ENCODE results near the gene RITA1.
"Not testable (repeated sequence)": the region's sequence is repeated elsewhere in the genome, so short reads cannot be mapped to it uniquely, and the experiment has no call there.

The RITA1 gene, protein sequence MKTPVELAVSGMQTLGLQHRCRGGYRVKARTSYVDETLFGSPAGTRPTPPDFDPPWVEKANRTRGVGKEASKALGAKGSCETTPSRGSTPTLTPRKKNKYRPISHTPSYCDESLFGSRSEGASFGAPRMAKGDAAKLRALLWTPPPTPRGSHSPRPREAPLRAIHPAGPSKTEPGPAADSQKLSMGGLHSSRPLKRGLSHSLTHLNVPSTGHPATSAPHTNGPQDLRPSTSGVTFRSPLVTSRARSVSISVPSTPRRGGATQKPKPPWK

GRCh38 chr12:113185180-113186032 lies at the start of gene RITA1, which contains the start of gene DDX54:
RITA1 (plus strand) TSS chr12:113185721; CDS start chr12:113186747, 1,026 bp downstream.
DDX54 (minus strand) TSS chr12:113185478; CDS start chr12:113185451, 27 bp downstream.
- peak; percentile 83 for DNase-seq

GRCh38 chr12:113136128-113136989 lies 49.2 kb upstream of the RITA1 start:
- peak; percentile 60 for DNase-seq

DNA sequence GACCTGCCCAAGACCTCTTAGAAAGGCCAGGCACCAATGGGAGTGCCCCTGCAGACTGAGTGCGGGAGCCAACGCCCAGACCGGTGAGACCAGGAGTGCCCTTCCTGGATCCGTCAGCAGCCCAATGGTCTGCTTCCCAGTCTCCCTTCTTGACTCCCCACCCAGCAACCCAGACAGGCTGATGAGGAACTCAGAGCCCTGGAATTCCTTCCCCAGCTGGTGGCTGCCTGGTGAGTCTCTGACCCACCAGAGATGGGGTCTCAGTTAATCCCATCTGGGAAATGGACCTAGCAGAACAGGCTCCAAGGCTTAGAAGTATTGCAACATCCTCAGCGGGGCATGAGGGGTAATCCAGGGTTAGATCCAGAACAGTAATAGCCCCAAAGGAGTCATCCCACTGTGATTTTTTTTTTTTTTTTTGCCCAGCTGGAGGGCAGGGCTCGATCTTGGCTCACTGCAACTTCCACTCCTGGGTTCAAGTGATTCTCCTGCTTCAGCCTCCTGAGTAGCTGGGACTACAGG lies 48.5 kb upstream of the RITA1 start:
- no peak for DNase-seq

- no peak for DNase-seq
Observed at GRCh38 chr12:113137861-113138783, 47.4 kb upstream of the RITA1 start.

DNA sequence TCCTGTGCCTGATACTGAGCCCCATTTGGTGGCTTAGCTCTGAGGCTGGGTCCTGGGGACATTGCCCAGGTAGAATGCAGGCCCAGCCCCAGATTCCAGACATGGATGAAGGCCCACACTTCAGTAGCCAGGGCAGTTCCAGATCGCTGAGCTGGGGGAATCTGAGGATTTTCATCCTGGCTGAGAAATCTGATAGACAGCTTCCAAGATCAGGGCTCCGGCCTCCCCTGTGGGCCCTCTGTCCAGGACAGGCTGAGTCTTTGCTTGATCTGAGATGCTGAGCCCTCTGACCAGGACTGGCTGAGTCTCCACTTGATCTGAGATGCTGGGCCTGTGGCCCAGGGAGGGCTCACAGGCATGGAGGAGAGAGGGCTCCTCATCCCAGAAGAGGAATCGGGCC lies 46.7 kb upstream of the RITA1 start:
- DNase-seq = no peak

DNA sequence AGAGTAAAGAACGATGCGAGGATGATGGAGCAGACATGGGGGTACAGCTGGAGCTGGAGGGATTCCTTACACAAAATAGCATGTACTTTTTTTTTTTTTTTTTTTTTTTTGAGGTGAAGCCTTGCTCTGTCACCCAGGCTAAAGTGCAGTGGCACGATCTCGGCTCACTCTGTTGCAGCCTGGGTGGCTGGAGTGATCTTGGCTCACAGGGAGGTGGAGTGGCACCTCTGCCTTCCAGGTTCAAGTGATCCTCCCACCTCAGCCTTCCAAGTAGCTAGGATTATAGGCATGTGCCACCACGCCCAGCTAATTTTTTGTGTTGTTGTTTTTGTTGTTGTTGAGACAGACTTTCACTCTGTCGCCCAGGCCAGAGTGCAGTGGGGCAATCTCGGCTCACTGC lies 44.8 kb upstream of the RITA1 start:
- DNase-seq = no peak

DNA sequence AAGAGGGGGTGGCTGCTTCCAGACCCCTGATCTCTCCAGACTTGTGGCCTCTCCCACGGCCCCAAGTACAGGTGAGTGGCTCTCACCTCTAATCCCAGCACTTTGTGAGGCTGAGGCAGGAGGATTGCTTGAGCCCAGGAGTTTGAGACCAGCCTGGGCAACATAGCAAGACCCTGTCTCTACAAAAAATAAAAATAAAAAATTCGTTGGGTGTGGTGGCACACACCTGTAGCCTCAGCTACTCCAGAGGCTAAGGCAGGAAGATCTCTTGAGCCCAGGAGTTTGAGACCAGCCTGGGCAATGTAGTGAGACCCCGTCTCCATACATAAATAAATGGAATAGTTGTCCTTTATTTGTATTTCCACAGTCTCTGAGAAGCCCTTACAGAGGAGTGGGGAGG lies 43.8 kb upstream of the RITA1 start:
- DNase-seq = not testable (repeated sequence)

DNA sequence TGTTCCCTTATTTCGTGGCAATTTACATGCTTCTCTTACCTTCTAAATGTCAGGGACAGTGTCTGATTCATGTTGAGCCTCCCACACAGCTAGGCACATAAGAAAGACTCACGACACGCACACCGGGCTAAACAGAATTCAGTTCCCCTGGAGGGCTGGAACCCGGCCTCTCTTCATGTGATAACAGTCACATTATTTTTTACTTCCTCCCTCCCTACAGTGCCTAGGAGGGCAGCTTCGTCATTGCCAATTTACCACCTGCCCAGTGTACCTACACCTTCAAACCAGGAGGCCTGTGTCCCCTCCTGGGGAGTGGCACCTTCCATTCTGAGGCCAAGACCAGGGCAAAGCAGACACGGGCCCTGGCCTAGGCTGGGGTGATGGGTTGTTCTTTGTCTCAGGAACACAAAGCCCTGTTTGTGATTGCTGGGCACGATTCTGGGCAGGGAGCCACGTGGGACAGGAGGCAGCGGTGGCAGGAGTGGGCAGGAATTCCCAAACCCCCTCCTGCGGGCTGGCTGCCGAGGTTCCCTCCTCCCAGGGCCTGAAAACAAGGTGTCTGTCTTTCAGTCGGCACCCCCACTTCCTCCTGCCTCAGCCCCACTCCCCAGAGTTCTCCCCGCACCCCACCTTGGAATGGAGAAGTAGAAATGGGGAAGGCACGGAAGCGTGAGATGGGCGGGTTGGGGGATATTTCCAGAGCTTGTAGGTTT lies 43.2 kb upstream of the RITA1 start:
- DNase-seq = no peak

GRCh38 chr12:113142886-113143332 lies 42.6 kb upstream of the RITA1 start:
- DNase-seq = no peak

DNA sequence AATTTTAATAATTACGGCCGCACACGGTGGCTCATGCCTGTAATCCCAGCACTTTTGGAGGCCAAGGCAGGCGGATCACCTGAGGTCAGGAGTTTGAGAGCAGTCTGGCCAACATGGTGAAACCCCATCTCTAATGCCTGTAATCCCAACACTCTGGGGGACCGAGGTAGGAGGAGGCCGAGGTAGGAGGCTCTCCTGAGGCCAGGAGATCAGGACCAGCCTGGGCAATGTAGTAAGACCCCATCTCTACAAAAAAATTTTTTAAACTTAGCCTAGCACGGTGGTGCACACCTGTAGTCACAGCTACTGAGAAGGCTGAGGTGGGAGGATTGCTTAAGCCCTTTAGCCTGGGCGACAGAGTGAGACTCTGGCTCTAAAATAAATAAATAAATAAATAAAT lies 41.6 kb upstream of the RITA1 start:
- no peak for DNase-seq

GRCh38 chr12:113144806-113145205 lies 40.7 kb upstream of the RITA1 start:
- no peak for DNase-seq

GRCh38 chr12:113145720-113146551 lies 39.6 kb upstream of the RITA1 start:
- no peak for DNase-seq

GRCh38 chr12:113146999-113147398 lies 38.5 kb upstream of the RITA1 start:
- DNase-seq = no peak

GRCh38 chr12:113149361-113150150 lies 36.0 kb upstream of the RITA1 start, which contains the start of gene CFAP73:
CFAP73 (plus strand) TSS chr12:113149724; CDS start chr12:113149858, 134 bp downstream.
- DNase-seq = no peak

GRCh38 chr12:113151655-113152054 lies 33.9 kb upstream of the RITA1 start:
- DNase-seq = no peak

GRCh38 chr12:113152196-113152834 lies 33.2 kb upstream of the RITA1 start:
- no peak for DNase-seq

GRCh38 chr12:113152835-113153814 lies 32.4 kb upstream of the RITA1 start:
- peak; percentile 73 for DNase-seq
